Smooth muscle cell (in vitro differentiated cells): Measurements from ENCODE around the gene PPP2R2D. TPM values are rescaled to one million over a fixed set of nuclear protein-coding genes. Genes with fewer than 3 reads are reported as not detected.

Experiments used
- DNase-seq: peaks from one replicate; lab custom pipeline; 2025; ENCODE audit not compliant: unreplicated experiment; lab: John Stamatoyannopoulos, UW
- H2AFZ ChIP-seq: fragments of 200-600 bp; sonication (generic); 2 replicates; pipeline ENCODE4 v1.6.0; 2016; ENCODE audit warnings: antibody characterized with exemption, low read depth, mild to moderate bottlenecking
- H3F3A ChIP-seq: fragments of 200-600 bp; sonication (generic); 2 replicates; pipeline ENCODE4 v1.6.0; 2017; ENCODE audit warnings: antibody characterized with exemption, low read depth
- H3K27ac ChIP-seq: fragments of 200-600 bp; sonication (generic); 2 replicates; pipeline ENCODE4 v1.5.1; 2016; ENCODE audit warnings: low read depth, mild to moderate bottlenecking
- H3K27me3 ChIP-seq: fragments of 200-600 bp; sonication (generic); 2 replicates; pipeline ENCODE4 v1.6.1; 2016; ENCODE audit warnings: low read depth, mild to moderate bottlenecking
- H3K36me3 ChIP-seq: fragments of 200-600 bp; sonication (generic); 2 replicates; pipeline ENCODE4 v1.5.1; 2016; ENCODE audit warnings: low read depth
- H3K4me1 ChIP-seq: fragments of 200-600 bp; sonication (generic); 2 replicates; pipeline ENCODE4 v1.5.1; 2016; ENCODE audit warnings: low read depth
- H3K4me2 ChIP-seq: fragments of 200-600 bp; sonication (generic); 2 replicates; pipeline ENCODE4 v1.6.0; 2016; ENCODE audit warnings: mild to moderate bottlenecking
- H3K4me3 ChIP-seq: fragments of 200-600 bp; sonication (generic); 2 replicates; pipeline ENCODE4 v1.5.1; 2016; ENCODE audit warnings: mild to moderate bottlenecking
- H3K79me2 ChIP-seq: fragments of 200-600 bp; sonication (generic); 2 replicates; pipeline ENCODE4 v1.6.0; 2016; ENCODE audit warnings: low read depth, mild to moderate bottlenecking
- H3K9ac ChIP-seq: fragments of 200-600 bp; sonication (generic); 2 replicates; pipeline ENCODE4 v1.6.0; 2016; ENCODE audit warnings: low read depth
- H3K9me3 ChIP-seq: fragments of 200-600 bp; sonication (generic); replicated peaks from 2 replicates; pipeline ENCODE4 v1.5.1; 2016; ENCODE audit warnings: low read depth
- H4K20me1 ChIP-seq: fragments of 200-600 bp; sonication (generic); 2 replicates; pipeline ENCODE4 v1.6.0; 2016; ENCODE audit warnings: low read depth
- CTCF ChIP-seq: fragments of 200-600 bp; sonication (generic); IDR thresholded peaks from 2 replicates; pipeline ENCODE4 v1.5.1; 2017; ENCODE audit warnings: borderline replicate concordance, mild to moderate bottlenecking, antibody characterized with exemption; ENCODE audit not compliant: insufficient read depth, poor library complexity, severe bottlenecking
- WGBS: methylation state at CpG from one replicate; pipeline ENCODE4 v1.1.7; 2016; ENCODE audit warnings: low lambda C conversion rate; 5-methylcytosine and 5-hydroxymethylcytosine counted together
- polyA plus RNA-seq: library from polyadenylated mRNA; unstranded; fragments of >200 nt; fragmentation: Nextera tagmentation; extraction: Ambion mirVana; gene quantifications from 2 replicates; pipeline ENCODE4 v1.2.1, GENCODE V29; 2016
- total RNA-seq: library from RNA; depleted of rRNA; stranded (reverse); fragments of >200 nt; gene quantifications from 2 replicates; pipeline ENCODE4 v1.2.3, GENCODE V29; 2014

Gene PPP2R2D
- total and polyA plus RNA-seq, 2 experiments from 2014 or later = 22.5 to 27.1 TPM

GRCh38 chr10:131971591-131971990 is 70.8 kb downstream of the PPP2R2D start:
- H3K4me2 ChIP-seq = no peak overlapping the region
- no peak overlapping the region for H3K4me3 ChIP-seq
- no peak overlapping the region for H2AFZ ChIP-seq
- H3K36me3 ChIP-seq = peaks cover 11% of the 10 kb centered on the region
- no peaks in the 10 kb centered on the region for H3K4me1 ChIP-seq
- H4K20me1 ChIP-seq = peaks cover 97% of the 10 kb centered on the region
- no peak overlapping the region for H3K9ac ChIP-seq
- H3K27me3 ChIP-seq = no peaks in the 10 kb centered on the region
- H3K79me2 ChIP-seq = peaks cover 46% of the 10 kb centered on the region
- no peak overlapping the region for H3K27ac ChIP-seq
- TF ChIP-seq CTCF = no peak
- DNase-seq = no peak
- WGBS = 97% methylated on average over 7 of the region's 7 CpGs
- peaks cover 7% of the 10 kb centered on the region for H3F3A ChIP-seq
- H3K9me3 ChIP-seq = no peaks in the 10 kb centered on the region

GRCh38 chr10:131972474-131973071 is 71.8 kb downstream of the PPP2R2D start:
- H4K20me1 ChIP-seq = peaks cover 99% of the 10 kb centered on the region
- 83% methylated on average over 11 of the region's 11 CpGs for WGBS

GRCh38 chr10:131973160-131973951 is 72.5 kb downstream of the PPP2R2D start:
- no peak for DNase-seq
- no peaks in the 10 kb centered on the region for H3K27me3 ChIP-seq
- H3K79me2 ChIP-seq = peaks cover 63% of the 10 kb centered on the region
- H3F3A ChIP-seq = peaks cover 7% of the 10 kb centered on the region
- H2AFZ ChIP-seq = no peak overlapping the region
- peaks cover 100% of the 10 kb centered on the region for H4K20me1 ChIP-seq
- H3K4me2 ChIP-seq = no peak overlapping the region
- no peak overlapping the region for H3K9ac ChIP-seq
- H3K4me3 ChIP-seq = no peak overlapping the region
- peaks cover 6% of the 10 kb centered on the region for H3K4me1 ChIP-seq
- no peak overlapping the region for H3K27ac ChIP-seq
- H3K9me3 ChIP-seq = no peaks in the 10 kb centered on the region
- no peak for TF ChIP-seq CTCF
- H3K36me3 ChIP-seq = peaks cover 11% of the 10 kb centered on the region
- WGBS = 94% methylated on average over 34 of the region's 34 CpGs

More at GRCh38 chr10:131972474-131973071, 71.8 kb downstream of the PPP2R2D start:
- H2AFZ ChIP-seq = no peak overlapping the region
- no peaks in the 10 kb centered on the region for H3K4me1 ChIP-seq
- H3K9ac ChIP-seq = no peak overlapping the region
- peaks cover 7% of the 10 kb centered on the region for H3F3A ChIP-seq
- H3K27ac ChIP-seq = no peak overlapping the region
- no peak overlapping the region for H3K4me3 ChIP-seq
- TF ChIP-seq CTCF = no peak
- H3K79me2 ChIP-seq = peaks cover 56% of the 10 kb centered on the region
- no peak for DNase-seq
- peaks cover 11% of the 10 kb centered on the region for H3K36me3 ChIP-seq
- no peaks in the 10 kb centered on the region for H3K27me3 ChIP-seq
- no peak overlapping the region for H3K4me2 ChIP-seq
- no peaks in the 10 kb centered on the region for H3K9me3 ChIP-seq
